ENCODE measurements around the gene ABCB11. TPM values are rescaled to one million over a fixed set of nuclear protein-coding genes. Genes with fewer than 3 reads are reported as not detected.

The ABCB11 gene
- total and polyA plus RNA-seq, 10 of the 15 experiments (the other 5 are each of a cell fraction or from before 2014, with no cell fraction given), result not detected

DNA sequence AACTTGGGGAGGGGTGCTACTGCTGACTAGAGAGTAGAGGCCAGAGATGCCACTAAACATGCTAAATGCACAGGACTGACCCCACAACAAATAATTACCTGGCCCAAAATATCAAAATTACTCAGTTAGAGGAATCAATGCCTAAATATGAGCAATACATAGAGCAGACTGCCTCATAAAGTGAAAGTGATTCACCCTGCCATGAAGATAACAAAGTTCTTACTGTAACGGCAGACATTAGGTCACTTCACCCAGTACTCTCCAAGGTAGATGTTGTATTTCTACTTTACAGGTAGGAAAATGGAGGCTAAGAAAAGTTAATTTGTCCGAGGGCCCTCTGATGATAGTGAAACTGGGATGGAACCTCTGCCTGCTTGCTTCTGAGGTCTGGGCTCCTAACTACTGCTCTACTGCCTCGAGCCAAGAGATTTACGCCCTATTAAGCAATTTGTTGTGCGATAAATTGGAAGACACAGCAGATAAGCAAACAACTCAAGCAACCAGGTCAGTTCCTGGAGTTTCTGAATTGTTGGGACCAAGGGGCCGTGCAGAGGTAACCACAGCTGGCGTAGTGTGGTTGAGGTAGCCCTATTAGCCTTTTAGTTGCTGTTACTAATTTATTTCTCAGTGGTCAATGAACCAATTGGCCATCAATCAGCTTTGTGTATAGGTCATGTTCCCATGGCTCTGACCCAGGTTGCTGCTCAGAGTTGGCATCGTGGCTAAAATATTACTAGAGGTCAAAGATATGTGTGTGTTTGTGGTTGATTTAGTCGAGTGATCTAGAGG, 43.0 kb upstream of the ABCB11 start:
- CTCF ChIA-PET, result no interaction called here
- Histone ChIP-seq H2AFZ (ENCODE audit: control insufficient read depth, low read depth, low read length) (peak overlapping the region; percentile 34), H3K27ac (ENCODE audit: control insufficient read depth, insufficient read depth) (no peak overlapping the region), H4K20me1 (ENCODE audit: control insufficient read depth, insufficient read depth) (no peaks in the 10 kb centered on the region), H3K4me2 (ENCODE audit: control insufficient read depth, insufficient read depth) (peak overlapping the region; percentile 35; the same call in 1 of the 2 replicates), H3K4me1 (ENCODE audit: control insufficient read depth, insufficient read depth, low read length) (no peaks in the 10 kb centered on the region; the same call in 1 of the 2 replicates), H3K79me2 (ENCODE audit: control insufficient read depth, insufficient read depth, low read length) (no peaks in the 10 kb centered on the region), H3K9ac (ENCODE audit: control insufficient read depth, insufficient read depth, low read length) (no peak overlapping the region), H3K36me3 (ENCODE audit: control insufficient read depth in 2 of 2, insufficient read depth in 2 of 2, low read length in 1 of 2) (no peaks in the 10 kb centered on the region), H3K27me3 (replicated peaks in 1 of 2; ENCODE audit: control insufficient read depth in 2 of 2, insufficient read depth in 2 of 2, low read length in 1 of 2) (no peaks in the 10 kb centered on the region; a peak in 1 of 4 replicates), H3K4me3 (no peak overlapping the region), H3K9me3 (replicated peaks; ENCODE audit: control insufficient read depth, insufficient read depth, low read length) (no peaks in the 10 kb centered on the region)
- SMC1A ChIA-PET (ENCODE audit: uncharacterized antibody, unreplicated experiment), result interaction anchor here (0.5 kb wide), 1 partner anchor 406 kb away, joined by 3 read pairs; no protein-coding TSS in a partner anchor
- ATAC-seq, result peak; percentile 61
- RAD21 ChIA-PET (ENCODE audit: unreplicated experiment), result no interaction called here
- no peak for DNase-seq (ENCODE audit: low read depth, low spot score)
- in situ Hi-C loops (cut with MboI), result no loop called here
- intact Hi-C loops (cut with micrococcal nuclease; ENCODE audit: unreplicated experiment), result no loop called here
- POLR2A ChIA-PET, result no interaction called here
- TF ChIP-seq IRF4 (IDR thresholded peaks at IDR 0.05; ENCODE audit: low read depth, low read length) (no peak), YBX1 (IDR thresholded peaks at IDR 0.05) (no peak), JUNB (IDR thresholded peaks at IDR 0.05) (peak; percentile 27; the same call in 1 of the 2 replicates)
- TF ChIP-seq, protein P1, sequence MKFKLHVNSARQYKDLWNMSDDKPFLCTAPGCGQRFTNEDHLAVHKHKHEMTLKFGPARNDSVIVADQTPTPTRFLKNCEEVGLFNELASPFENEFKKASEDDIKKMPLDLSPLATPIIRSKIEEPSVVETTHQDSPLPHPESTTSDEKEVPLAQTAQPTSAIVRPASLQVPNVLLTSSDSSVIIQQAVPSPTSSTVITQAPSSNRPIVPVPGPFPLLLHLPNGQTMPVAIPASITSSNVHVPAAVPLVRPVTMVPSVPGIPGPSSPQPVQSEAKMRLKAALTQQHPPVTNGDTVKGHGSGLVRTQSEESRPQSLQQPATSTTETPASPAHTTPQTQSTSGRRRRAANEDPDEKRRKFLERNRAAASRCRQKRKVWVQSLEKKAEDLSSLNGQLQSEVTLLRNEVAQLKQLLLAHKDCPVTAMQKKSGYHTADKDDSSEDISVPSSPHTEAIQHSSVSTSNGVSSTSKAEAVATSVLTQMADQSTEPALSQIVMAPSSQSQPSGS (IDR thresholded peaks at IDR 0.05; ENCODE audit: low read length), result 0 out of 2 replicates have a peak, but pooled peaks have one; percentile 39
- TF ChIP-seq, protein P2, sequence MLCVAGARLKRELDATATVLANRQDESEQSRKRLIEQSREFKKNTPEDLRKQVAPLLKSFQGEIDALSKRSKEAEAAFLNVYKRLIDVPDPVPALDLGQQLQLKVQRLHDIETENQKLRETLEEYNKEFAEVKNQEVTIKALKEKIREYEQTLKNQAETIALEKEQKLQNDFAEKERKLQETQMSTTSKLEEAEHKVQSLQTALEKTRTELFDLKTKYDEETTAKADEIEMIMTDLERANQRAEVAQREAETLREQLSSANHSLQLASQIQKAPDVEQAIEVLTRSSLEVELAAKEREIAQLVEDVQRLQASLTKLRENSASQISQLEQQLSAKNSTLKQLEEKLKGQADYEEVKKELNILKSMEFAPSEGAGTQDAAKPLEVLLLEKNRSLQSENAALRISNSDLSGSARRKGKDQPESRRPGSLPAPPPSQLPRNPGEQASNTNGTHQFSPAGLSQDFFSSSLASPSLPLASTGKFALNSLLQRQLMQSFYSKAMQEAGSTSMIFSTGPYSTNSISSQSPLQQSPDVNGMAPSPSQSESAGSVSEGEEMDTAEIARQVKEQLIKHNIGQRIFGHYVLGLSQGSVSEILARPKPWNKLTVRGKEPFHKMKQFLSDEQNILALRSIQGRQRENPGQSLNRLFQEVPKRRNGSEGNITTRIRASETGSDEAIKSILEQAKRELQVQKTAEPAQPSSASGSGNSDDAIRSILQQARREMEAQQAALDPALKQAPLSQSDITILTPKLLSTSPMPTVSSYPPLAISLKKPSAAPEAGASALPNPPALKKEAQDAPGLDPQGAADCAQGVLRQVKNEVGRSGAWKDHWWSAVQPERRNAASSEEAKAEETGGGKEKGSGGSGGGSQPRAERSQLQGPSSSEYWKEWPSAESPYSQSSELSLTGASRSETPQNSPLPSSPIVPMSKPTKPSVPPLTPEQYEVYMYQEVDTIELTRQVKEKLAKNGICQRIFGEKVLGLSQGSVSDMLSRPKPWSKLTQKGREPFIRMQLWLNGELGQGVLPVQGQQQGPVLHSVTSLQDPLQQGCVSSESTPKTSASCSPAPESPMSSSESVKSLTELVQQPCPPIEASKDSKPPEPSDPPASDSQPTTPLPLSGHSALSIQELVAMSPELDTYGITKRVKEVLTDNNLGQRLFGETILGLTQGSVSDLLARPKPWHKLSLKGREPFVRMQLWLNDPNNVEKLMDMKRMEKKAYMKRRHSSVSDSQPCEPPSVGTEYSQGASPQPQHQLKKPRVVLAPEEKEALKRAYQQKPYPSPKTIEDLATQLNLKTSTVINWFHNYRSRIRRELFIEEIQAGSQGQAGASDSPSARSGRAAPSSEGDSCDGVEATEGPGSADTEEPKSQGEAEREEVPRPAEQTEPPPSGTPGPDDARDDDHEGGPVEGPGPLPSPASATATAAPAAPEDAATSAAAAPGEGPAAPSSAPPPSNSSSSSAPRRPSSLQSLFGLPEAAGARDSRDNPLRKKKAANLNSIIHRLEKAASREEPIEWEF (IDR thresholded peaks at IDR 0.05; ENCODE audit: insufficient replicate concordance, low read depth, low read length), result no peak
- WGBS (ENCODE audit: insufficient coverage, insufficient replicate concordance, low lambda C conversion rate, missing lambda C conversion rate), result 9% methylated on average over 9 of the region's 9 CpGs
- BruUV-seq (replicated peaks), result no TSS peak
- no peak for FAIRE-seq

Measured in GM12878 (cell line).